ENCODE measurements around the gene PNPLA1. TPM values are rescaled to one million over a fixed set of nuclear protein-coding genes. Genes with fewer than 3 reads are reported as not detected.

PNPLA1 gene
- total and polyA plus RNA-seq, 10 of the 15 experiments (the other 5 are each of a cell fraction or from before 2014, with no cell fraction given), result 0.04 TPM; not detected in 9

DNA sequence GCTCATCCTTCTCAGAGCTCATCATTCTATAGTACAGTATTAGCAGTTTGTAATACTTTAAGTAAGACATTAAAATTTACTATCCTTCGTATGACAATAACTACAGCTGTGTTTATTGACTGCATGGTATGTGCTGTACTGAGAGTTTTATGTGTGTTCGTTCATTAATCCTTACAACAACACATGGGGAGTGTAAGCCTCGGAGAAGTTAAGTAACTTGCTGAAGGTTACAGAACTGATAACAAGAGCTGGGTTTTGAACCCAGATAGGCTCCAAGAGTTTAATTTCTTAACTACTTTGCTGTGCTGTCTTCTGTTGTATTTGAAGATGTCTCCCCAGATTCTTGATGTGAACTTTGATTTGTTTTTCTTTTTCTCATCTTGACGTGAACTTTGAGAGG lies 49.6 kb upstream of the PNPLA1 start (continued):
- TF ChIP-seq, protein P1, sequence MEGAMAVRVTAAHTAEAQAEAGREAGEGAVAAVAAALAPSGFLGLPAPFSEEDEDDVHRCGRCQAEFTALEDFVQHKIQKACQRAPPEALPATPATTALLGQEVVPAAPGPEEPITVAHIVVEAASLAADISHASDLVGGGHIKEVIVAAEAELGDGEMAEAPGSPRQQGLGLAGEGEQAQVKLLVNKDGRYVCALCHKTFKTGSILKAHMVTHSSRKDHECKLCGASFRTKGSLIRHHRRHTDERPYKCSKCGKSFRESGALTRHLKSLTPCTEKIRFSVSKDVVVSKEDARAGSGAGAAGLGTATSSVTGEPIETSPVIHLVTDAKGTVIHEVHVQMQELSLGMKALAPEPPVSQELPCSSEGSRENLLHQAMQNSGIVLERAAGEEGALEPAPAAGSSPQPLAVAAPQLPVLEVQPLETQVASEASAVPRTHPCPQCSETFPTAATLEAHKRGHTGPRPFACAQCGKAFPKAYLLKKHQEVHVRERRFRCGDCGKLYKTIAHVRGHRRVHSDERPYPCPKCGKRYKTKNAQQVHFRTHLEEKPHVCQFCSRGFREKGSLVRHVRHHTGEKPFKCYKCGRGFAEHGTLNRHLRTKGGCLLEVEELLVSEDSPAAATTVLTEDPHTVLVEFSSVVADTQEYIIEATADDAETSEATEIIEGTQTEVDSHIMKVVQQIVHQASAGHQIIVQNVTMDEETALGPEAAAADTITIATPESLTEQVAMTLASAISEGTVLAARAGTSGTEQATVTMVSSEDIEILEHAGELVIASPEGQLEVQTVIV (IDR thresholded peaks at IDR 0.05; ENCODE audit: borderline replicate concordance, partially characterized antibody), result no peak
- no peak for TF ChIP-seq STAT1 (conservative IDR thresholded peaks at IDR 0.05)
- no peak for TF ChIP-seq CBFB (IDR thresholded peaks at IDR 0.05; ENCODE audit: low read depth)
- no peak for TF ChIP-seq TCF7 (IDR thresholded peaks at IDR 0.05; ENCODE audit: borderline replicate concordance)

DNA sequence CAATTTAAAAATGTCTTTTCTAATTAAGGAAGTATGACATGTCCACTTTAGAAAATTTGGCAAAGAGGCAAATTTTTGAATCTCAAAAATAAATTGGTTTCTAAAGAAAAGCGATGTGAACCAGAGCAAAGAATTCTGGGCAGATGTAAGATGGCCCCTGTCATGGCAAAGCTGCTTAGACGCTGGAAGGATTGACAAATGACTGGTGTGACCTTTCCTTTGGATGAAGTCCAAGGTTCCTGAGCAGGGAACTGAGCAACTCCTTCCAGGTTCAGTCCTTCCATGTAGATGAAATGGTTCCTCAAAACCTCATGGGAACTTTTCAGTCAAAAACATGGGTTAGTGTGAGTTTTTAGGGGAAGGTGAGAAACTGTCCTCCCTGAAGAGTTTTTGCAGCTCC lies 48.2 kb upstream of the PNPLA1 start:
- SMC1A ChIA-PET (ENCODE audit: uncharacterized antibody, unreplicated experiment), result no interaction called here
- no TSS peak for BruUV-seq (replicated peaks)
- Histone ChIP-seq H3K9me3 (replicated peaks; ENCODE audit: control insufficient read depth, insufficient read depth, low read length) (no peaks in the 10 kb centered on the region), H3K4me2 (ENCODE audit: control insufficient read depth, insufficient read depth) (no peak overlapping the region), H3K9ac (ENCODE audit: control insufficient read depth, insufficient read depth, low read length) (no peak overlapping the region), H3K4me1 (ENCODE audit: control insufficient read depth, insufficient read depth, low read length) (no peaks in the 10 kb centered on the region), H3K4me3 (no peak overlapping the region), H4K20me1 (ENCODE audit: control insufficient read depth, insufficient read depth) (no peaks in the 10 kb centered on the region), H2AFZ (ENCODE audit: control insufficient read depth, low read depth, low read length) (no peak overlapping the region), H3K27ac (ENCODE audit: control insufficient read depth, insufficient read depth) (no peak overlapping the region), H3K79me2 (ENCODE audit: control insufficient read depth, insufficient read depth, low read length) (no peaks in the 10 kb centered on the region), H3K36me3 (ENCODE audit: control insufficient read depth in 2 of 2, insufficient read depth in 2 of 2, low read length in 1 of 2) (peaks cover 14 to 29% of the 10 kb centered on the region in 2 experiments), H3K27me3 (replicated peaks in 1 of 2; ENCODE audit: control insufficient read depth in 2 of 2, insufficient read depth in 2 of 2, low read length in 1 of 2) (no peaks in the 10 kb centered on the region)
- ATAC-seq (no peak), FAIRE-seq (no peak), DNase-seq (ENCODE audit: low read depth, low spot score) (no peak)
- RAD21 ChIA-PET (ENCODE audit: unreplicated experiment), result no interaction called here
- CTCF ChIA-PET, result no interaction called here
- POLR2A ChIA-PET, result no interaction called here
- in situ Hi-C loops (cut with MboI) (no loop called here), intact Hi-C loops (cut with micrococcal nuclease; ENCODE audit: unreplicated experiment) (no loop called here)
- WGBS (ENCODE audit: insufficient coverage, insufficient replicate concordance, low lambda C conversion rate, missing lambda C conversion rate), result 98% methylated on average over 2 of the region's 2 CpGs
- no peak for TF ChIP-seq TAF1 (IDR thresholded peaks at IDR 0.05; ENCODE audit: borderline replicate concordance, low read depth, low read length)
- TF ChIP-seq MXI1 (IDR thresholded peaks at IDR 0.05; ENCODE audit: low read depth, low read length), result no peak
- TF ChIP-seq, protein P2, sequence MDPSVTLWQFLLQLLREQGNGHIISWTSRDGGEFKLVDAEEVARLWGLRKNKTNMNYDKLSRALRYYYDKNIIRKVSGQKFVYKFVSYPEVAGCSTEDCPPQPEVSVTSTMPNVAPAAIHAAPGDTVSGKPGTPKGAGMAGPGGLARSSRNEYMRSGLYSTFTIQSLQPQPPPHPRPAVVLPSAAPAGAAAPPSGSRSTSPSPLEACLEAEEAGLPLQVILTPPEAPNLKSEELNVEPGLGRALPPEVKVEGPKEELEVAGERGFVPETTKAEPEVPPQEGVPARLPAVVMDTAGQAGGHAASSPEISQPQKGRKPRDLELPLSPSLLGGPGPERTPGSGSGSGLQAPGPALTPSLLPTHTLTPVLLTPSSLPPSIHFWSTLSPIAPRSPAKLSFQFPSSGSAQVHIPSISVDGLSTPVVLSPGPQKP (IDR thresholded peaks at IDR 0.05; ENCODE audit: low read depth, low read length), result no peak
- TF ChIP-seq, protein P3, sequence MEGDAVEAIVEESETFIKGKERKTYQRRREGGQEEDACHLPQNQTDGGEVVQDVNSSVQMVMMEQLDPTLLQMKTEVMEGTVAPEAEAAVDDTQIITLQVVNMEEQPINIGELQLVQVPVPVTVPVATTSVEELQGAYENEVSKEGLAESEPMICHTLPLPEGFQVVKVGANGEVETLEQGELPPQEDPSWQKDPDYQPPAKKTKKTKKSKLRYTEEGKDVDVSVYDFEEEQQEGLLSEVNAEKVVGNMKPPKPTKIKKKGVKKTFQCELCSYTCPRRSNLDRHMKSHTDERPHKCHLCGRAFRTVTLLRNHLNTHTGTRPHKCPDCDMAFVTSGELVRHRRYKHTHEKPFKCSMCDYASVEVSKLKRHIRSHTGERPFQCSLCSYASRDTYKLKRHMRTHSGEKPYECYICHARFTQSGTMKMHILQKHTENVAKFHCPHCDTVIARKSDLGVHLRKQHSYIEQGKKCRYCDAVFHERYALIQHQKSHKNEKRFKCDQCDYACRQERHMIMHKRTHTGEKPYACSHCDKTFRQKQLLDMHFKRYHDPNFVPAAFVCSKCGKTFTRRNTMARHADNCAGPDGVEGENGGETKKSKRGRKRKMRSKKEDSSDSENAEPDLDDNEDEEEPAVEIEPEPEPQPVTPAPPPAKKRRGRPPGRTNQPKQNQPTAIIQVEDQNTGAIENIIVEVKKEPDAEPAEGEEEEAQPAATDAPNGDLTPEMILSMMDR (IDR thresholded peaks at IDR 0.05 in 2 of 3, conservative IDR thresholded peaks at IDR 0.05 in 1 of 3; ENCODE audit: control insufficient read depth in 2 of 3, extremely low read depth in 1 of 3, insufficient read depth in 1 of 3, low read depth in 3 of 3, low read length in 3 of 3), result no peak
- no peak for TF ChIP-seq ZSCAN29 (IDR thresholded peaks at IDR 0.05)
- no peak for TF ChIP-seq ESRRA (IDR thresholded peaks at IDR 0.05; ENCODE audit: low read length)
- TF ChIP-seq LARP7 (IDR thresholded peaks at IDR 0.05), result no peak
- TF ChIP-seq CBX5 (IDR thresholded peaks at IDR 0.05; ENCODE audit: low read depth), result no peak
- TF ChIP-seq NRF1 (conservative IDR thresholded peaks at IDR 0.05; ENCODE audit: low read depth, low read length), result no peak
- no peak for TF ChIP-seq POLR2AphosphoS2 (IDR thresholded peaks at IDR 0.05; ENCODE audit: low read depth, low read length)
- TF ChIP-seq, protein P4, sequence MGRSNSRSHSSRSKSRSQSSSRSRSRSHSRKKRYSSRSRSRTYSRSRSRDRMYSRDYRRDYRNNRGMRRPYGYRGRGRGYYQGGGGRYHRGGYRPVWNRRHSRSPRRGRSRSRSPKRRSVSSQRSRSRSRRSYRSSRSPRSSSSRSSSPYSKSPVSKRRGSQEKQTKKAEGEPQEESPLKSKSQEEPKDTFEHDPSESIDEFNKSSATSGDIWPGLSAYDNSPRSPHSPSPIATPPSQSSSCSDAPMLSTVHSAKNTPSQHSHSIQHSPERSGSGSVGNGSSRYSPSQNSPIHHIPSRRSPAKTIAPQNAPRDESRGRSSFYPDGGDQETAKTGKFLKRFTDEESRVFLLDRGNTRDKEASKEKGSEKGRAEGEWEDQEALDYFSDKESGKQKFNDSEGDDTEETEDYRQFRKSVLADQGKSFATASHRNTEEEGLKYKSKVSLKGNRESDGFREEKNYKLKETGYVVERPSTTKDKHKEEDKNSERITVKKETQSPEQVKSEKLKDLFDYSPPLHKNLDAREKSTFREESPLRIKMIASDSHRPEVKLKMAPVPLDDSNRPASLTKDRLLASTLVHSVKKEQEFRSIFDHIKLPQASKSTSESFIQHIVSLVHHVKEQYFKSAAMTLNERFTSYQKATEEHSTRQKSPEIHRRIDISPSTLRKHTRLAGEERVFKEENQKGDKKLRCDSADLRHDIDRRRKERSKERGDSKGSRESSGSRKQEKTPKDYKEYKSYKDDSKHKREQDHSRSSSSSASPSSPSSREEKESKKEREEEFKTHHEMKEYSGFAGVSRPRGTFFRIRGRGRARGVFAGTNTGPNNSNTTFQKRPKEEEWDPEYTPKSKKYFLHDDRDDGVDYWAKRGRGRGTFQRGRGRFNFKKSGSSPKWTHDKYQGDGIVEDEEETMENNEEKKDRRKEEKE (IDR thresholded peaks at IDR 0.05), result no peak
